Measurements from ENCODE around the gene NOS1AP.

DNA sequence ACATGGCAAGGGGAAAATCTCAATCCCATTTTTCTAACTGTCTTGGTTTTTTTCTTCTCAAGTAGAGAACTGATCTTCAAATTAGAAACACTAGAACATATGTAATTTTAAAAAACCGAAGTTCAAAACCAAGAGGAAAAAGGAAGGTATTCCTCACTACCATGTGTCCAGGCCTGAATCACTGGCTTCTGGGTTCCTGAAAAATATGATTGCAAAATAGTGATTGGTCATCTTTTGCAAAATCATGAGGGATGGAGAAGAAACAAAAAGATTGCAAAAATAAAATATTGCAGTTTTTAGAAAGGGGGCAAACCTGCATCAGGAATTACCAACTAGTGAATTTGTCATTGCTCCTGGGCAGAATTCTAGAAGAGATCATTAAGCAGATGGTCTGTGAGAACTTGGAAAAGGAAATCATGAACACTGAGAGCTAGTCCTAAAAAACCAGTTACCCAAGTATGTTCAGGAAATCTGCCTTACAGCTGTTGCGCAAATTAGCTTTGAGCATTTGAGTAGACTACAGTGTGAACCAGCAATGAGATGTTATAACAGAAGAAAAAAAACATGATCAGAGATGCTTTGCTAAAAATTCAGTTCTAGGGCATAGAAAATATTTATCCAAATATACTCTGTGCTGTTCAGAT lies 257.8 kb downstream of the NOS1AP start:
- TF ChIP-seq, protein P1, sequence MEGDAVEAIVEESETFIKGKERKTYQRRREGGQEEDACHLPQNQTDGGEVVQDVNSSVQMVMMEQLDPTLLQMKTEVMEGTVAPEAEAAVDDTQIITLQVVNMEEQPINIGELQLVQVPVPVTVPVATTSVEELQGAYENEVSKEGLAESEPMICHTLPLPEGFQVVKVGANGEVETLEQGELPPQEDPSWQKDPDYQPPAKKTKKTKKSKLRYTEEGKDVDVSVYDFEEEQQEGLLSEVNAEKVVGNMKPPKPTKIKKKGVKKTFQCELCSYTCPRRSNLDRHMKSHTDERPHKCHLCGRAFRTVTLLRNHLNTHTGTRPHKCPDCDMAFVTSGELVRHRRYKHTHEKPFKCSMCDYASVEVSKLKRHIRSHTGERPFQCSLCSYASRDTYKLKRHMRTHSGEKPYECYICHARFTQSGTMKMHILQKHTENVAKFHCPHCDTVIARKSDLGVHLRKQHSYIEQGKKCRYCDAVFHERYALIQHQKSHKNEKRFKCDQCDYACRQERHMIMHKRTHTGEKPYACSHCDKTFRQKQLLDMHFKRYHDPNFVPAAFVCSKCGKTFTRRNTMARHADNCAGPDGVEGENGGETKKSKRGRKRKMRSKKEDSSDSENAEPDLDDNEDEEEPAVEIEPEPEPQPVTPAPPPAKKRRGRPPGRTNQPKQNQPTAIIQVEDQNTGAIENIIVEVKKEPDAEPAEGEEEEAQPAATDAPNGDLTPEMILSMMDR (conservative IDR thresholded peaks at IDR 0.05): no peak
- TF ChIP-seq ZFX (IDR thresholded peaks at IDR 0.05): no peak

Data from C4-2B (cell line).